Karpas-422 (cell line): Measurements from ENCODE around the gene ONECUT1. TPM values are rescaled to one million over a fixed set of nuclear protein-coding genes. Genes with fewer than 3 reads are reported as not detected.

Experiments used
- DNase-seq: peaks from one replicate; pipeline ENCODE4 v3.0.0-alpha.2; 2015
- H2AFZ ChIP-seq: fragments of 200-600 bp; sonication (generic); 2 replicates; pipeline ENCODE4 v1.6.1; 2014; ENCODE audit warnings: antibody characterized with exemption, low read length, mixed read lengths
- H3K27ac ChIP-seq: fragments of 200-600 bp; sonication (generic); 2 replicates; pipeline ENCODE4 v1.5.1; 2014; ENCODE audit warnings: mild to moderate bottlenecking, low read length, moderate library complexity
- H3K27me3 ChIP-seq: fragments of 200-600 bp; sonication (generic); 2 replicates; pipeline ENCODE4 v1.6.1; 2014; ENCODE audit warnings: low read length, mixed read lengths
- H3K36me3 ChIP-seq: fragments of 200-600 bp; sonication (generic); 2 replicates; pipeline ENCODE4 v1.6.1; 2014; ENCODE audit warnings: low read length, mixed read lengths; ENCODE audit not compliant: insufficient read depth
- H3K4me1 ChIP-seq: fragments of 200-600 bp; sonication (generic); 2 replicates; pipeline ENCODE4 v1.6.1; 2014; ENCODE audit warnings: mild to moderate bottlenecking, low read length, mixed read lengths
- H3K4me2 ChIP-seq: fragments of 200-600 bp; sonication (generic); 2 replicates; pipeline ENCODE4 v1.6.1; 2014; ENCODE audit warnings: low read length, low read depth, mild to moderate bottlenecking; ENCODE audit not compliant: poor library complexity, severe bottlenecking
- H3K4me3 ChIP-seq: fragments of 200-600 bp; sonication (generic); 2 replicates; pipeline ENCODE4 v1.5.1; 2014; ENCODE audit warnings: mild to moderate bottlenecking, antibody characterized with exemption, low read length, mixed read lengths
- H3K79me2 ChIP-seq: fragments of 200-600 bp; sonication (generic); 2 replicates; pipeline ENCODE4 v1.6.1; 2014; ENCODE audit warnings: mild to moderate bottlenecking, low read length, mixed read lengths
- H3K9ac ChIP-seq: fragments of 200-600 bp; sonication (generic); 2 replicates; pipeline ENCODE4 v1.6.0; 2014; ENCODE audit warnings: low read length
- H3K9me2 ChIP-seq: fragments of 200-600 bp; sonication (generic), shearing (Covaris generic); replicated peaks from 2 replicates; pipeline ENCODE4 v1.6.0; 2014; ENCODE audit warnings: mild to moderate bottlenecking, low read length, moderate library complexity; ENCODE audit not compliant: insufficient read depth
- H3K9me3 ChIP-seq: fragments of 300-700, 200-600 bp; sonication (generic); 2 replicates; pipeline ENCODE4 v1.6.1; 2014; ENCODE audit warnings: low read length, mixed read lengths
- H4K20me1 ChIP-seq: fragments of 200-600 bp; sonication (generic); 2 replicates; pipeline ENCODE4 v1.6.1; 2014; ENCODE audit warnings: mild to moderate bottlenecking, antibody characterized with exemption, low read length, low read depth; ENCODE audit not compliant: insufficient read depth
- total RNA-seq: library from RNA; depleted of rRNA; stranded (reverse); fragments of >200 nt; shearing (Covaris generic); gene quantifications from 2 replicates; pipeline ENCODE4 v1.2.3, GENCODE V29; 2014; ENCODE audit warnings: low replicate concordance

ONECUT1 gene
- total RNA-seq, 1 experiment from 2014 or later = 0.45 TPM

DNA sequence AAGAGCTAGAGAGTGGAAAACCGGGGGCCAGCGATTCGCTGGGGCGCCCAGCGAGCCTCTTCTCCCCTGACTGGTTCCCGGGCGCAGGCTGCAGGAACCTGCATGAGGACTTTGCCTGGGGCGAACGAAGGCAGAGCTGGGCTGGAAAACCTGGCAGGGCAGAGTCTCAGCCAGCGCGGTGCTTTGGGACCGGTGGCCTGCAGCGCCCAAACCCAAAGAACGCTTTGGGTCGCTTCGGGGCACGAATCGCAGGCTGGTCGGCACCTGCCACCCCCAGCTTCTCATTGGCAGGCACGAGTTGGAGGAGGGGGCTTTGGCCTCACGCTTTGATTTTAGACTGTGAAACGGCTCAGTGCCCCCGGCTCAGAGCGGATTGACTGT lies 3.0 kb downstream of the ONECUT1 start:
- DNase-seq = no peak
- no peak overlapping the region for H3K4me3 ChIP-seq
- H3K36me3 ChIP-seq = no peaks in the 10 kb centered on the region
- no peak overlapping the region for H3K27ac ChIP-seq
- no peaks in the 10 kb centered on the region for H3K79me2 ChIP-seq
- H3K9me3 ChIP-seq = no peaks in the 10 kb centered on the region
- H3K4me2 ChIP-seq = no peak overlapping the region
- H4K20me1 ChIP-seq = no peaks in the 10 kb centered on the region
- no peak overlapping the region for H3K9ac ChIP-seq
- H3K4me1 ChIP-seq = peaks cover 10% of the 10 kb centered on the region
- no peaks in the 10 kb centered on the region for H3K27me3 ChIP-seq
- H2AFZ ChIP-seq = no peak overlapping the region
- H3K9me2 ChIP-seq = no peaks in the 10 kb centered on the region

DNA sequence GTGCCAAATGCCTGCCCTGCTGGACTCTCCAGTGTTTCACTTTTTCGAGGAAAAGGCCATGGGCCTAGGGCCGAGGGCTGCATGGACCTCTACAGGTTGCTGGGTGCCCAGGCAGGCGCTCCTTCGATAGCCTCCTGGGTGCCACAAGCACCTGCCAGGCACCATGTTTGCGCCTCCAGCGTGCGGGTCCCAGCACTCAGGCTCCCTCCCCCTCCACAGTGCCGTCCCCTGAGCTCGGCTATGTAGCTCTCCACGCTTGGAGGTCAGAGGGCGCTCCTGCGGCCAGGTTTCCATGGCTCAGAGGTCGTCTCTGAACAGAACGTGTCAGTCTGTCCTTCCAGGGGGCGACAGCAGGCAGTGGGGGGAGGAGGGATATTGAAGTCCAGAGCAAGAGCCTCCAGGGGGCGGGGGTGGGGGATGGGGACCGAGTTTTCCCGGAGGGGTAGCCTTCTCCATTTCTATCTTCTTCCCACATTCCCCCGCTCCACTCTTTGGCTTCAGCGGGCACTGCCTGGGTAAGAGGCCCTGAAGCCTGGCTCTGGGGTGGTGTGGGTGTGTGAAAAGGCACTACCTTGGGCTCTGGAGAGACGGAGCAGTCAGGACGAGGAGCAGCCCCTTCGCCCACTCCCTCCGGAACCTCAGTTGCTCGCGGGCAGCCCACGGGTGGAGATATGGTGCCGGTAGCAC lies 3.6 kb downstream of the ONECUT1 start:
- Histone ChIP-seq H4K20me1 (no peaks in the 10 kb centered on the region), H2AFZ (no peak overlapping the region), H3K79me2 (no peaks in the 10 kb centered on the region), H3K4me3 (no peak overlapping the region), H3K27me3 (no peaks in the 10 kb centered on the region), H3K36me3 (no peaks in the 10 kb centered on the region), H3K27ac (no peak overlapping the region), H3K9ac (no peak overlapping the region), H3K9me2 (no peaks in the 10 kb centered on the region), H3K4me1 (peaks cover 10% of the 10 kb centered on the region), H3K4me2 (no peak overlapping the region), H3K9me3 (no peaks in the 10 kb centered on the region)
- DNase-seq = no peak

DNA sequence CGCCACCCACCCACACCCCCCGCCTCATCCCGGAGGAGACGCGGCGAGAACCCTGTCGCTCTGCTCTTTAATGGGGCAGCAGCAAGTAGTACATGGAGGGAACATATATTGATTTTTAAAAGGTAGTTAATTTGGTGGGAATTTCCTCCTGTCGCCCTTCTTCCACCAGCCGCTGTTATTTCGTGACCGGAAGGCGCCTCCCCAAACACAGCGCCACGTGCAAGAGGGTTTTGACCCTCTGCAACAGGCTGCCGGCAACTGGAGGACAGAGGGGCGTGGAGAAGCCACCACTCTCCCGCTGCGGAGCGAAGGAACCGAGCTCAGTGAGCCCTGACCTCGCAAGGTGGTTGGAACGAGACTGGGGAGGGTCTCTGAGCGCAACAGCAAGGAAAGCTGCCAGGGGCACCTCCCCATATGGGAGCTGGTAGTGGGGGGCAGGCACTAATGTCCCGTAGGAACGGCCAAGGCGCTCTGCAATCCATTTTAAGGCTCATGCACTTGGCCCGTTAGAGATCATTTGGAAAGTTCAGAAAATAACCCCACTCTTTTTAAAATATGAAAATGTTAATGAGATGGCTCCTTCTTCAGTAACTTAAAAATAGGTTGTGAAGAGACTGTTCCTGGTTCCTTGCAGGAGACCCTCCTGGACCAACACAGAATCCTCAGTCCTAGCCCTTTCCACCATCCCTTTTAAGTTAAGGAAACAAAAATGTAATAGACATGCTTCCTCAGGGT lies 4.3 kb downstream of the ONECUT1 start:
- H3K4me2 ChIP-seq = no peak overlapping the region
- H4K20me1 ChIP-seq = no peaks in the 10 kb centered on the region
- no peaks in the 10 kb centered on the region for H3K9me2 ChIP-seq
- no peak overlapping the region for H3K9ac ChIP-seq
- no peaks in the 10 kb centered on the region for H3K27me3 ChIP-seq
- peaks cover 12% of the 10 kb centered on the region for H3K4me1 ChIP-seq
- no peak overlapping the region for H3K27ac ChIP-seq
- H3K9me3 ChIP-seq = no peaks in the 10 kb centered on the region
- DNase-seq = no peak
- H2AFZ ChIP-seq = no peak overlapping the region
- no peaks in the 10 kb centered on the region for H3K36me3 ChIP-seq
- H3K79me2 ChIP-seq = no peaks in the 10 kb centered on the region
- H3K4me3 ChIP-seq = no peak overlapping the region

DNA sequence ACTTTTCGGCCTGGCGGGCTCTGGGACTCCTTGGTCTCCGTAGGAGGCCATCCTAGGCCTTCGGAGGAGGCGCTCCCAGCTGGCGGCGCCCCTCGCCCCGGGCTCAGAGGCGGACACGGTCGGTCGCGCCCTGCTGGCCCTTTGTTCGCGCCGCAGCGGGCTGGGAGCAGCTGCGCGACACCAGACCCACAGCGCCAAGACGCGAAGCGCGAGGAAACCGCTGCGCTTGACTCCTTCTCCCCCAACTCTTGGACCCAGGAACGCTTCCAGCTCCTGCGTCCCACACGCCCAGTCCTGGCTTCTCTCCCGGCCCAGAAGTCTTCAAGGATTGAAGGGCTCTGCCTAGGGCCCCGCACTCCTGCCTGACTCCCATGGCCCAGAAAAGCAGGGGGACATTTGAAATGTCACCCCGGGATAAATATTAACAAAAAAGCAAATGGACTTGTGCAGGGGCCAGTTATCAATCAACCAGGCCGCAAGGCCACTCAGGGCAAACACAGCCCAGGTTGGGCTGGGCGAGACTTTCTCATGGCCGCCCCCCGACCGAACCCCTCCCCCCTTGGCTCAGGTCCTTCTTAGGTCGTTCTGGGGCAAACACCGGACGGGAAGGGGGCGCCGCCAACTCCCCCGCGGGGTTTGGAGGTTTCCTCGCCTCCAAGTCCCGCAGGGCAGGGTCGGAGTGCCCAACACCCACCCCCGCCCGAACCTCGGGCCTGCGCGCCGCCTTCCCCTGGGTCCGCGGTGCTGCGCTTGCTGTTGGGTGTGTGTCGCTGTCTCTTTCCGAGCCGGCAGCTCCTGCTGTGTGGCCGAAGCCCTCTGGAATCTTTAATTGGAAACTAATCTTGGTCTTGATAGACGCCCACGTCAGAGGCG lies 5.1 kb downstream of the ONECUT1 start:
- Histone ChIP-seq H3K79me2 (no peaks in the 10 kb centered on the region), H3K9me2 (no peaks in the 10 kb centered on the region), H3K9ac (no peak overlapping the region), H2AFZ (no peak overlapping the region), H3K36me3 (no peaks in the 10 kb centered on the region), H3K27me3 (no peaks in the 10 kb centered on the region), H3K4me2 (no peak overlapping the region), H3K9me3 (no peaks in the 10 kb centered on the region), H3K27ac (no peak overlapping the region), H3K4me1 (peaks cover 17% of the 10 kb centered on the region), H4K20me1 (no peaks in the 10 kb centered on the region), H3K4me3 (no peak overlapping the region)
- no peak for DNase-seq

DNA sequence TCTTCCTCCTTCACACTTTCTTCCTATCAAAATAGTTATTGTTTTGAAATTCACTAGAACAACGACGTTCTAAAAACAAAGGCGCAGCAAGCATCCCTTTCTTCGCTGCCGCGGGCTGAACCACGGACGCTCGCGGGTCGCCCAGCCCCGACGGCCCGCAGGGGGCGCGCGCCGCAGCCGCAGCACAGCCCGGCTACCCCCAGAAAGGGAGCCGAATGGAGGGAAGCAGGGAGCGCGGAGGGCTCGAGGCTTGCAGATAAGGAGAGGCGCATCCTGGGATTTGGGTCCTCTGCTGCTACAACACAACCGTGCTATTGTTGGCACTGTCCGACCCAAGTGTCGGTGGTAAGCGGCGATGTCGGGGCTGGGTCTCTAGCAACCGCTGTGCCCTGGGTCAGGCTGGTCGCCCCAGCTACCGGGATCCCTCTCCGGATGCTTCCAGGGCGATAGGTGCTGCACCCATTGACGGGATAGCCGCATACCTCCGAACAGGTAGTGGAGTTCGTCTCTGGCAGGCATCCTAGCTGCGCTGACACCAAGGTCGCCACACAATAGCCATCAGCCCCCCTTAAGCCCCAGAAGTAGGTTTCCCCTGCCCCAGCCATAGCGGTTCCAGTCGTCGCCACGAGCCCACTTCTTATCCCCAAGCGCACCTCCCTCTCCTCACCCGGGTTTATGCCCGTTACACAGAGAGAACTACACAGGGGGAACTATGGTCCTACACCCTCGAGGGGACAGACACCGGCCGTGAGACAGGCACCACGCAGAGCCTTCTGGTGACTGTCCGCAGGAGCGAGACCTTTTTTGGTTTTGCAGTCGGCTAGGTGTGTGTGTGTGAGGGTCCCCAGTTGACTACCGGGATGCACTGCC lies 6.0 kb downstream of the ONECUT1 start:
- H3K9me2 ChIP-seq = no peaks in the 10 kb centered on the region
- no peaks in the 10 kb centered on the region for H3K9me3 ChIP-seq
- H3K79me2 ChIP-seq = no peaks in the 10 kb centered on the region
- peak; percentile 65 for DNase-seq
- no peak overlapping the region for H2AFZ ChIP-seq
- H3K4me3 ChIP-seq = no peak overlapping the region
- H3K27ac ChIP-seq = no peak overlapping the region
- no peaks in the 10 kb centered on the region for H3K27me3 ChIP-seq
- H3K36me3 ChIP-seq = no peaks in the 10 kb centered on the region
- H3K9ac ChIP-seq = no peak overlapping the region
- peaks cover 19% of the 10 kb centered on the region for H3K4me1 ChIP-seq
- H4K20me1 ChIP-seq = no peaks in the 10 kb centered on the region
- H3K4me2 ChIP-seq = no peak overlapping the region

DNA sequence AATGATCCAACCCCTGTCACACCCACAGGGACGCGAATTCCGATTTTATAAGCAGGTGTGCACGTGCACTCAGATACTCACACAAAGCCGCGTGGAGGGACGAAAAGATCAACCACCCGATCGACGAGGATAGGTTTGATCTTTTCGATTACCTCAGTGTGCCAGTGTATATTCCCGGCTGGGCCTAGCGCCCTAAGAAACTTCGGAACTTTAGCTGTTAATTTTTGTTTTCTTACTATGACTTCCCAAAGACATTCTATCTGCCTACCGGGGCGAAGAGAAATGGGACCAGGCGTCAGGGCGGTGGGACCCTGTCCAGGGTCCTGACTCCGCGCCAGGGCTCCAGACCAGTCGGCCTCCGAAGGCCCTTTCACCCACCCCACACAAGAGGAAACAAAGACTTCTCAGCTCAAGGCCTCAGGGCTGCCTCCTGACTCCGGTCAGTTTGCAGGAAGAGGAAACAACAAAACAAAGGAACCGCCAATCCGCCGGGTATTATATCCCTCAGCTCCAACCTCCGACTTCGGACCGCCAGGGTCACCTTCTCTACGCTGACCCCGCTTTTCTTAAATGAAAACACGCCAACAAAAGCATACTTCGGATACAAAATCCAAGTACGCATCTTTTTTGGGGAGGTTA lies 6.8 kb downstream of the ONECUT1 start:
- H3K36me3 ChIP-seq = no peaks in the 10 kb centered on the region
- no peak overlapping the region for H3K4me3 ChIP-seq
- no peak overlapping the region for H3K4me2 ChIP-seq
- peaks cover 24% of the 10 kb centered on the region for H3K4me1 ChIP-seq
- no peaks in the 10 kb centered on the region for H3K79me2 ChIP-seq
- H4K20me1 ChIP-seq = no peaks in the 10 kb centered on the region
- no peaks in the 10 kb centered on the region for H3K27me3 ChIP-seq
- H3K9me3 ChIP-seq = no peaks in the 10 kb centered on the region
- DNase-seq = no peak
- H3K27ac ChIP-seq = no peak overlapping the region
- no peak overlapping the region for H2AFZ ChIP-seq
- H3K9ac ChIP-seq = no peak overlapping the region
- H3K9me2 ChIP-seq = no peaks in the 10 kb centered on the region

DNA sequence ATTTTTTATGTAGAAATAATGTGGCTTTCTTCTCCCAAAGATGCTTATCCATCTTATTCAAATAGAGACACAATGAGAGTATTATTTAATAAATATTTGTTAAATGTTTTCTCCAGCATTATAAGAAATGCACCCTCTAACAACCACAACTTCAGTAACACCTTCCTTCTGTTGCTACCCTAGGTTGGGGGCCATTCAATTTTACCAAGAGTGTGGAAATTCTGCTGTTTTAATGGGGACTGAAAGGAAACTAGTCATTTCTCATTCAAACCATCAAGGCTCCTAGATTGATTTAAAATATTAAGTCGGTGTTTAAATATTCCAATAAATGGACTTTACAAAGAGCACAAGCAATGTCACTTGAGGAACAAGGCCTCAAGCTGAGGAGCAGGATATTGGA lies 7.6 kb downstream of the ONECUT1 start:
- Histone ChIP-seq H3K4me1 (peaks cover 24% of the 10 kb centered on the region), H3K27ac (no peak overlapping the region), H3K9ac (no peak overlapping the region), H3K9me3 (no peaks in the 10 kb centered on the region), H3K9me2 (no peaks in the 10 kb centered on the region), H3K4me2 (no peak overlapping the region), H4K20me1 (no peaks in the 10 kb centered on the region), H3K27me3 (no peaks in the 10 kb centered on the region), H3K79me2 (no peaks in the 10 kb centered on the region), H3K4me3 (no peak overlapping the region), H2AFZ (no peak overlapping the region), H3K36me3 (no peaks in the 10 kb centered on the region)
- DNase-seq = no peak
